Heart left ventricle (tissue), 16 donors: ENCODE data around the gene CCNYL1. TPM values are rescaled to one million over a fixed set of nuclear protein-coding genes. Genes with fewer than 3 reads are reported as not detected.
A peak's percentile ranks its signal among the peaks of the same experiment; 100 is the strongest.

Experiments
- ATAC-seq, 4 donors: fragments of 200-7000 bp; cut with Tn5 transposase; one replicate each; pipeline ENCODE4 v1.9.1; 2020 to 2022; ENCODE audit warnings: moderate library complexity in 4 of 4, mild to moderate bottlenecking in 3 of 4, moderate number of reproducible peaks in 1 of 4
- DNase-seq, 5 donors: peaks; one replicate each; pipeline ENCODE4 v3.0.0-alpha.2; 2020
- H3K27ac ChIP-seq, 12 donors: fragments of 200-600 bp; sonication (generic) in 4 of 12; one replicate each; pipeline versions ENCODE4 v1.5.0 to v1.8.0; 2016 to 2022; ENCODE audit warnings: mild to moderate bottlenecking in 2 of 12
- H3K27me3 ChIP-seq, 9 donors: fragments of 200-600 bp; sonication (generic) in 2 of 9; one replicate each; pipeline versions ENCODE4 v1.5.1 to v1.8.0; 2016 to 2022; ENCODE audit warnings: mild to moderate bottlenecking in 3 of 9
- H3K36me3 ChIP-seq, 9 donors: fragments of 200-600 bp; sonication (generic) in 2 of 9; one replicate each; pipeline versions ENCODE4 v1.5.0 to v1.8.0; 2018 to 2022; ENCODE audit warnings: mild to moderate bottlenecking in 2 of 9
- H3K4me1 ChIP-seq, 12 donors: fragments of 200-600 bp; sonication (generic) in 4 of 12; one replicate each; pipeline versions ENCODE4 v1.5.0 to v1.8.0; 2016 to 2022; ENCODE audit warnings: mild to moderate bottlenecking in 3 of 12
- H3K4me3 ChIP-seq, 12 donors: fragments of 200-600 bp; sonication (generic) in 4 of 12; one replicate each; pipeline versions ENCODE4 v1.5.0 to v1.8.0; 2017 to 2022; ENCODE audit warnings: mild to moderate bottlenecking in 9 of 12, moderate library complexity in 4 of 12
- H3K9me3 ChIP-seq, 12 donors: fragments of 200-600 bp; sonication (generic) in 4 of 12; one replicate each; pipeline versions ENCODE4 v1.5.0 to v1.8.0; 2016 to 2022; ENCODE audit warnings: mild to moderate bottlenecking in 1 of 12
- POLR2A ChIP-seq, 2 donors: fragments of 450-650 bp; IDR thresholded peaks; one replicate each; pipeline ENCODE4 v1.6.1; 2017; ENCODE audit warnings: antibody characterized with exemption in 2 of 2, mild to moderate bottlenecking in 2 of 2, moderate library complexity in 2 of 2
- WGBS, 4 donors: extraction: QIAGEN DNeasy Blood & Tissue Kit in 2 of 4; methylation state at CpG; one replicate each; pipeline versions ENCODE4 v1.1.5 to v1.1.7; 2013 to 2018; 5-methylcytosine and 5-hydroxymethylcytosine counted together
- intact Hi-C, 10 donors: fragments of 100-400 bp; cut with DNase I; formaldehyde crosslinking; loops; one replicate each; pipeline versions ENCODE4 v1.11.1 to v1.14.2; 2022
- polyA plus RNA-seq, 2 donors: library from polyadenylated mRNA; stranded (reverse); fragments of 200-250 nt; gene quantifications; one replicate each; pipeline ENCODE4 v1.2.3, GENCODE V29; 2013
- total RNA-seq, 9 donors: library from RNA; depleted of rRNA in 2 of 9; stranded (reverse); fragments of >200 nt in 2 of 9; fragmentation: NEBNext Ultra II Directional in 3 of 9; extraction: Animal tissue kit (Norgen Biotek cat#: 25700) in 3 of 9; gene quantifications; one replicate each; pipeline versions ENCODE4 v1.1.0 to v1.2.4, GENCODE V29; 2016 to 2023
- TF ChIP-seq, protein P1 (sequence below), 12 donors: fragments of 200-600 bp; sonication (generic) in 4 of 12; IDR thresholded peaks; one replicate each; pipeline versions ENCODE4 v1.5.0 to v1.8.0; 2018 to 2022; ENCODE audit warnings: antibody characterized with exemption in 12 of 12, mild to moderate bottlenecking in 5 of 12
- donor health status: ischemic (EF 13 %, LVEDD 7.1; RV severe dilation, severe dysfunction).
- donor health status: healthy with polysubstance abuse.
- donor health status: DM: no; HTN: yes; CAD: no.
- donor health status: DM: no; HTN: no; CAD: no.
- donor health status: ischemic (EF 25% LVEDD 6.9; RV normal size, moderate dysfunction).
- donor health status: ischemic (EF 25% LVEDD 5.7; RV mildly dilated, moderate dysfunction).
- donor health status: healthy.
- donor health status: DM: yes; HTN: yes; CAD: no.
- donor health status: ischemic (EF 35%, LVEDD 5.7; RV mildly dilated, moderate dysfunction).
- donor health status: nonischemic (EF 11% LVEDD 7.7; RV severe dilation, severe dysfunction).
- donor health status: DM: yes; HTN: yes; CAD: no.
- donor health status: PGD.
- donor health status: ischemic (EF 29% LVEDD 5.4; RV normal size, mild dysfunction).
- donor health status: nonischemic (EF 23%, LVEDD 6.1; RV moderate dilation, normal function).

Gene CCNYL1
- total and polyA plus RNA-seq, 11 donors = 3.9 to 17.5 (median 10.9) TPM

DNA sequence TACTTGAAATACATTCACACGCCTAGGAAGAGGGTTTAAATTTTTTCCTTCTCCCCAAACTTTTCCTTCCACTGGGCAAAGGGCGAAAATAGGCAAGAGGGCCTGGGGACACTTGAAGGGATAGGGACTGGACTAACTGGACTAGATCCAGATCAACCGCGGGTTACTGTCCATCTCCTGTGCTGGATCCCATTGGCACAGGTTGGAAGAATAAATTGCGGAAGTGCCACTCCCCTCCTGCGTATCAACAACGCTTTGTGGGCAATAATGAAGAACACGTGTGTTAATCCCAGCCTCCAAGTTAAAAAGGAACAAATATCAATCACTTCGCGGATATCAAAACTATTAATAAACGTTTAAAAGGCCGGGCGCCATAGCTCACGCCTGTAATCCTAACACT is 60.0 kb downstream of the CCNYL1 start:
- TF ChIP-seq, protein P1, sequence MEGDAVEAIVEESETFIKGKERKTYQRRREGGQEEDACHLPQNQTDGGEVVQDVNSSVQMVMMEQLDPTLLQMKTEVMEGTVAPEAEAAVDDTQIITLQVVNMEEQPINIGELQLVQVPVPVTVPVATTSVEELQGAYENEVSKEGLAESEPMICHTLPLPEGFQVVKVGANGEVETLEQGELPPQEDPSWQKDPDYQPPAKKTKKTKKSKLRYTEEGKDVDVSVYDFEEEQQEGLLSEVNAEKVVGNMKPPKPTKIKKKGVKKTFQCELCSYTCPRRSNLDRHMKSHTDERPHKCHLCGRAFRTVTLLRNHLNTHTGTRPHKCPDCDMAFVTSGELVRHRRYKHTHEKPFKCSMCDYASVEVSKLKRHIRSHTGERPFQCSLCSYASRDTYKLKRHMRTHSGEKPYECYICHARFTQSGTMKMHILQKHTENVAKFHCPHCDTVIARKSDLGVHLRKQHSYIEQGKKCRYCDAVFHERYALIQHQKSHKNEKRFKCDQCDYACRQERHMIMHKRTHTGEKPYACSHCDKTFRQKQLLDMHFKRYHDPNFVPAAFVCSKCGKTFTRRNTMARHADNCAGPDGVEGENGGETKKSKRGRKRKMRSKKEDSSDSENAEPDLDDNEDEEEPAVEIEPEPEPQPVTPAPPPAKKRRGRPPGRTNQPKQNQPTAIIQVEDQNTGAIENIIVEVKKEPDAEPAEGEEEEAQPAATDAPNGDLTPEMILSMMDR (IDR thresholded peaks at IDR 0.05) = no peak
- TF ChIP-seq POLR2A (IDR thresholded peaks at IDR 0.05) = no peak
- ATAC-seq (no peak), DNase-seq (no peak)
- peaks cover 5 to 48% (median 22%) of the 10 kb centered on the region in 12 donors for H3K4me1 ChIP-seq
- WGBS, 4 donors = 80 to 88% (median 85%) methylated on average over 14 of the region's 14 CpGs
- peak overlapping the region in 2 of 12 donors; percentile 85 to 92 for H3K27ac ChIP-seq
- H3K36me3 ChIP-seq = peaks cover 0 to 12% (median 7%) of the 10 kb centered on the region in 9 donors
- H3K4me3 ChIP-seq = peak overlapping the region in 1 of 12 donors; percentile 75
- H3K9me3 ChIP-seq = no peaks in the 10 kb centered on the region
- no peaks in the 10 kb centered on the region for H3K27me3 ChIP-seq
- intact Hi-C loops = loop anchor here in 2 of 10 donors (5.0 to 10.0 kb wide), 2 partner anchors 41 to 63 kb away; no protein-coding TSS in a partner anchor

DNA sequence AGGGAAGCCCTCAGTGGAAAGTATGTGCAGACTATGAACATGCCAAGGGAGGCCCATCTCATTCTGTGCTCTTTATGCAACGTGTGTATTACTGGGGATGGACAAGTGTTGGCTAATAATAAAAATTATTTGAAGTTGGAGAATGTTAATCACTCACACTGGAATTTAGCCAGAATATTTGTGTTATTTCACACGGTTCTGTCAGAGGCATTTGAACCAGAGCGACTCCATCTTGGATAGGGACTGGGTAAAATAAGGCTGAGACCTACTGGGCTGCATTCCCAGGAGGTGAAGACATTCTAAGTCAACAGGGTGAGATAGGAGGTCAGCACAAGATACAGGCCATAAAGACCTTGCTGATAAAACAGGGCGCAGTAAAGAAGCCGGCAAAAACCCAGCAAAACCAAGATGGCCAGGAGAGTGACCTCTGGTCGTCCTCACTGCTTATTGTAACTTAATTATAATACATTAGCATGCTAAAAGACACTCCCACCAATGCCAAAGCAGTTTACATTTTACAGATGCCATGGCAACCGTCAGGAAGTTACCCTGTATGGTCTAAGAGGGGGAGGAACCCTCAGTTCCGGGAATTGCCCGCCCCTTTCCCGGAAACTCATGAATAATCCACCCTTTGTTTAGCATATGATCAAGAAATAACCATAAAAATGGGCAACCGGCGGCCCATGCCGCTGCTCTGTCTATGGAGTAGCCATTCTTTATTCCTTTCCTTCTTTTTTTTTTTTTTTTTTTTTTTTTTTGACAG is 60.8 kb downstream of the CCNYL1 start:
- intact Hi-C loops = loop anchor here in 2 of 10 donors (5.0 to 10.0 kb wide), 2 partner anchors 40 to 63 kb away; no protein-coding TSS in a partner anchor
- 74 to 83% (median 76%) methylated on average over 13 of the region's 13 CpGs for WGBS, 4 donors
- ATAC-seq = no peak
- Histone ChIP-seq H3K9me3 (no peaks in the 10 kb centered on the region), H3K4me1 (peaks cover 5 to 39% (median 17%) of the 10 kb centered on the region in 12 donors), H3K27me3 (no peaks in the 10 kb centered on the region), H3K4me3 (no peak overlapping the region), H3K36me3 (peaks cover 0 to 5% (median 3%) of the 10 kb centered on the region in 9 donors), H3K27ac (peak overlapping the region in 2 of 12 donors; percentile 2 to 11)
- DNase-seq = peak in 2 of 5 donors; percentile 34 to 37
- no peak for TF ChIP-seq POLR2A (IDR thresholded peaks at IDR 0.05)
- TF ChIP-seq, protein P1 (IDR thresholded peaks at IDR 0.05) = no peak

DNA sequence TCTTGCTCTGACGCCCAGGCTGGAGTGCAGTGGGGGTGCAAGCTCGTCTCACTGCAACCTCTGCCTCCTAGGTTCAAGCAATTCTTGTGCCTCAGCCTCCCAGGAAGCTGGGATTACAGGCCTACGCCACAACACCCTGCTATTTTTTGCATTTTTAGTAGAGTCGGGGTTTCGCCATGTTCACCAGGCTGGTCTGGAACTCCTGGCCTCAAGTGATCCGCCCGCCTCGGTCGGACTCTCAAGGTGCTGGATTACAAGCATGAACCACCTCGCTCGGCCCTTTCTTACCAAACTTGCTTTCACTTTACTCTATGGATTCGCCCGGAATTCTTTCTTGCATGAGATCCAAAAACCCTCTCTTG is 61.4 kb downstream of the CCNYL1 start:
- Histone ChIP-seq H3K4me1 (peaks cover 4 to 35% (median 12%) of the 10 kb centered on the region in 12 donors), H3K36me3 (peaks cover 0 to under 1% (median 0%) of the 10 kb centered on the region in 9 donors), H3K4me3 (no peak overlapping the region), H3K27ac (peak overlapping the region in 1 of 12 donors; percentile 32), H3K9me3 (no peaks in the 10 kb centered on the region), H3K27me3 (no peaks in the 10 kb centered on the region)
- DNase-seq (no peak), ATAC-seq (no peak)
- 91 to 93% (median 93%) methylated on average over 13 of the region's 13 CpGs for WGBS, 4 donors
- TF ChIP-seq, protein P1 (IDR thresholded peaks at IDR 0.05) = no peak
- TF ChIP-seq POLR2A (IDR thresholded peaks at IDR 0.05) = no peak
- intact Hi-C loops = loop anchor here in 2 of 10 donors (5.0 to 10.0 kb wide), 2 partner anchors 39 to 62 kb away; no protein-coding TSS in a partner anchor

DNA sequence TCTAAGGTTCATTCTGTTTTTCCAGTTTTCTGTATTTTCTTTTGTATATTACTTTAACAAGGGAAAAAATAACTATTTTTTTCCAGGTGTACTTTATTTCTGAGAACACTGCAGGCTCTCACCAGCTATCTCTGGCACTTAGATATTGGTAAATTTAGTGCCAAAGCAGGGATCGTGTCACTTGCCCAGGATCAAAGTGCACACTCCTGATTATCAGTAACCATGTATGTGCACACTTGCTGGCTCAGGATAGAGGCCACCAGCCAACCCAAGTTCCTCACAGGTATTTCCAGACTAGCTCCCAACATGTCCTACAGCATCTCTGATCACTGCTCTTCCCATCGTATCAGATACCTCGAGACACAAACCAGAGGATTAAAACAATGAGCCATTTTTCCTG is 64.0 kb downstream of the CCNYL1 start:
- DNase-seq = no peak
- 65 to 74% (median 70%) methylated on average over 3 of the region's 3 CpGs for WGBS, 4 donors

More for the DNA sequence above, 64.0 kb downstream of the CCNYL1 start:
- no peaks in the 10 kb centered on the region for H3K9me3 ChIP-seq
- TF ChIP-seq POLR2A (IDR thresholded peaks at IDR 0.05) = no peak
- TF ChIP-seq, protein P1 (IDR thresholded peaks at IDR 0.05) = no peak
- H3K4me1 ChIP-seq = peaks cover 0 to 17% (median under 1%) of the 10 kb centered on the region in 12 donors
- no peak overlapping the region for H3K4me3 ChIP-seq
- H3K27me3 ChIP-seq = no peaks in the 10 kb centered on the region
- H3K36me3 ChIP-seq = no peaks in the 10 kb centered on the region
- no peak for ATAC-seq
- no peak overlapping the region for H3K27ac ChIP-seq
- intact Hi-C loops = loop anchor here in 1 of 10 donors (10.0 kb wide), 1 partner anchor 59 kb away; no protein-coding TSS in a partner anchor
